Ecto neural progenitor cell (in vitro differentiated cells): ENCODE data around the gene BICRA.

Experiments
- DNase-seq: peaks from one replicate; pipeline ENCODE4 v3.0.0-alpha.2; 2018; ENCODE audit warnings: low spot score

BICRA gene

GRCh38 chr19:47601180-47601904 is 7.6 kb upstream of the BICRA start:
- no peak for DNase-seq

- DNase-seq: no peak
Observed at GRCh38 chr19:47603706-47604565, 5.0 kb upstream of the BICRA start.

- DNase-seq: no peak
Observed at GRCh38 chr19:47607564-47608073, 1.3 kb upstream of the BICRA start.

- peak; percentile 94 for DNase-seq
Observed at GRCh38 chr19:47608074-47608918, 638 bp upstream of the BICRA start.

GRCh38 chr19:47609906-47610894 is 1.3 kb downstream of the BICRA start:
- DNase-seq: peak; percentile 70

- no peak for DNase-seq
Observed at GRCh38 chr19:47610902-47611301, 2.0 kb downstream of the BICRA start.

- peak; percentile 68 for DNase-seq
Observed at GRCh38 chr19:47613165-47614020, 4.5 kb downstream of the BICRA start.

GRCh38 chr19:47614021-47614295 is 5.0 kb downstream of the BICRA start:
- no peak for DNase-seq

GRCh38 chr19:47614559-47614958 is 5.6 kb downstream of the BICRA start:
- DNase-seq: no peak

- no peak for DNase-seq
Observed at GRCh38 chr19:47615230-47615629, 6.3 kb downstream of the BICRA start.

- DNase-seq: no peak
Observed at GRCh38 chr19:47615714-47616113, 6.8 kb downstream of the BICRA start.

GRCh38 chr19:47618771-47619170 is 9.8 kb downstream of the BICRA start:
- DNase-seq: no peak

- DNase-seq: no peak
Observed at GRCh38 chr19:47619763-47620162, 10.8 kb downstream of the BICRA start.

GRCh38 chr19:47623151-47623920 is 14.4 kb downstream of the BICRA start:
- no peak for DNase-seq

GRCh38 chr19:47623921-47624391 is 15.0 kb downstream of the BICRA start:
- no peak for DNase-seq

- DNase-seq: no peak
Observed at GRCh38 chr19:47625650-47626049, 16.7 kb downstream of the BICRA start.

- no peak for DNase-seq
Observed at GRCh38 chr19:47626238-47626637, 17.3 kb downstream of the BICRA start.

GRCh38 chr19:47628078-47628771 is 19.3 kb downstream of the BICRA start:
- DNase-seq: no peak

- DNase-seq: no peak
Observed at GRCh38 chr19:47630594-47630993, 21.7 kb downstream of the BICRA start.
